GM19193 (cell line): ENCODE data around the gene CFAP119.

ENCODE experiments used
- POLR2A ChIP-seq: IDR thresholded peaks from 4 replicates; pipeline ENCODE4 v1.6.1; 2011; ENCODE audit not compliant: insufficient read depth, insufficient read length; ENCODE audit errors: extremely low read depth

The CFAP119 gene

GRCh38 chr16:30758988-30759491, 2.8 kb downstream of the CFAP119 start:
- no peak for TF ChIP-seq POLR2A

GRCh38 chr16:30757316-30757715, 4.5 kb downstream of the CFAP119 start:
- TF ChIP-seq POLR2A: peak; percentile 20

GRCh38 chr16:30756781-30757100, 5.1 kb downstream of the CFAP119 start:
- no peak for TF ChIP-seq POLR2A

- no peak for TF ChIP-seq POLR2A
Measured at GRCh38 chr16:30755955-30756780, 5.7 kb downstream of the CFAP119 start.

GRCh38 chr16:30753596-30753995, 8.3 kb downstream of the CFAP119 start:
- no peak for TF ChIP-seq POLR2A

- TF ChIP-seq POLR2A: no peak
Measured at GRCh38 chr16:30750876-30751465, 10.9 kb downstream of the CFAP119 start.

GRCh38 chr16:30750201-30750600, 11.7 kb downstream of the CFAP119 start:
- no peak for TF ChIP-seq POLR2A

- no peak for TF ChIP-seq POLR2A
Measured at GRCh38 chr16:30748634-30749445, 13.0 kb downstream of the CFAP119 start.

GRCh38 chr16:30747799-30748633, 13.8 kb downstream of the CFAP119 start, which contains the start of gene PHKG2:
Gene PHKG2 (plus strand): TSS chr16:30748425. CDS start chr16:30748821, 396 bp downstream.
- peak; percentile 91 for TF ChIP-seq POLR2A

GRCh38 chr16:30747331-30747730, 14.5 kb downstream of the CFAP119 start:
- TF ChIP-seq POLR2A: no peak

- TF ChIP-seq POLR2A: no peak
Measured at GRCh38 chr16:30746638-30747175, 15.2 kb downstream of the CFAP119 start.

- TF ChIP-seq POLR2A: no peak
Measured at GRCh38 chr16:30745082-30745481, 16.8 kb downstream of the CFAP119 start.

GRCh38 chr16:30744183-30744582, 17.7 kb downstream of the CFAP119 start:
- no peak for TF ChIP-seq POLR2A

- no peak for TF ChIP-seq POLR2A
Measured at GRCh38 chr16:30743716-30744115, 18.1 kb downstream of the CFAP119 start.
